NCI-H128 (cell line): ENCODE measurements around the gene CAPZB.

Experiments used
- DNase-seq: peaks from one replicate; lab custom pipeline; 2025; ENCODE audit not compliant: unreplicated experiment; lab: John Stamatoyannopoulos, UW

CAPZB gene

DNA sequence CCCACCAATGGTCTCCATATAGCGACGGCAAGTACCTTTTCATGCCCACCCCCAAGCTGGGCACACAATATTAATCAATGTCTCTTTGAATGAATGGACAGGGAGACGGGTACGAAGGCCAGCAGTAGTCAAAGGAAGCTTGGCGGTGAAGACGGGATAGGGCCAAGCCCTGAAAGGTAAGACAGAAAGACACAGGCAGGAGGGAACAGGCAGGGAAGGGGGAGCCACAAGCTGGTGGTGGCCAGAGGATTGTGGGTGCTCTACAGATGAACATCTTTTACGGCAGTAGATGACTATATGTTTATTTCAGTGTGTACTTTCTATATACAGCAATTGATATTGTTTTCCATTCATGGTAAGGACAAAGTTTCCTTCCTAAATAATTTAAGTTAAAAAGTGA is 16.3 kb downstream of the CAPZB start:
- no peak for DNase-seq

DNA sequence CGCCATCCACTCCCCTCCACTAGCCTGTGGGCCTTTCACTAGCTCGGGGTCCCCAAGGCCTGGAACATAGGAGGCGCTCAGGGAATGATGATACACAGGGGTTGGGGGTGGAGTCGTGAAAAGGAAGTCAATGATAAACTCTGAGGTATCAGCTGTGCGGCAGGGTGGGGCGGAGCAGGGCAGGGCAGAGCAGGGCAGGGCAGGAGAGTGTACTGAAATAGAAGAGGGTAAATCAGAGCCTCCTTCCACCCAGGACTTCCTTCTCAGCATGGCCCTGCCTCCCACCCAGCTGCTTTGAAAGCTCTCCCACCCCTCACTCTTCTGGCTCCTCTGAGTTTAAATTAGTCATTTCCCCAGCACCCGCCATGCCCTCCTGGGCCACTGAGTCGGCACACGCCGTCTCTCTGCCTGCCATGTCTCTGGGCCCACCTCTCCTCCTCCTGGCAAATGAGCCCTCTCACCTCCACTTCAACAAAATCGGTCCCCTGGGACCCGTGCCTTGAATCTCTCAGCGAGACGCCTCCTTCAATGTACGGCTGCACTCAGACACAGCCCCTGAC is 16.9 kb downstream of the CAPZB start:
- no peak for DNase-seq

DNA sequence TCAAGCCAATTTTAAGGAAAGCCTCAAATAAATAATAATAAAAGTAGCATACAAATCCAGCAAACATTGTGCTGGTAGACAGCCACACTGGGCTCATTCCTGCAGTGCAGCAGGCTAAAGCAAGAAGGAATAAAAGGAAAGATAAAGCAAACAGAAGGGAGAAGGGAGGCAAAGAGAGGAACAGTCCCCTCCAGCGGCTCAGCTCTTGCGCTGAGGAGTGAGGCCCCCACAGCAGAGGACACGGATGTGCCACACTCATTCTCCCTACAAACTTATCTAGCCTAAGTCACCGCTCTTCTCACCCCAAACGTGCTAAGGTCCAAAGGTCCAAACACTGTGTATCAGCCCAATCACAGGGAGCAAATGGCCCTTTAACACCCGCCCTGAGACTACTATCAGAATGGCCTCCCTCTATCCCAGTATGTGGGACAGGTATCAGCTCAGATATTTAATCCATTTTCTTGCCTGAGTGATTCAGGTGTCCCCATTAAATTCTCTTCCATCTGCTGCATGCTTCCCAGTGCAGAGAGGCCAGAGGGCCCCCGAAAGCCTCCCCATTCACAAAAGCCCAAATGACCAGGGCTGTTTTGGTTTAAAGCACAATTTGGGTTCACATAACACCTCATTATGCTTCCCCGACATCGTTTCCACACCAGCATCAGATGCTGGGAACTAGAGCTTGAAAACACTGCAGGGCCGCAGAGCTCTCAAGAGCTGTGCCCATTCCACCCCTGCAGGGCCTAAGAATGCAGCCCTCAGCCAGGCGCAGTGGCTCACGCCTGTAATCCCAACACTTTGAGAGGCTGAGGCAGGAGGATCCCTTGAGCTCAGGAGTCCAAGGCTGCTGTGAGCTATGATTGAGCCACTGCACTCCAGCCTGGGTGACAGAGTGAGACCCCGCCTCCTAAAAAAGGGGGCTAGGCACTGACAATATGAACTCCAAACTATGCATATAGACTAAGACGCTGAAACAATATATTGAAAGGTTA is 17.8 kb downstream of the CAPZB start:
- no peak for DNase-seq

DNA sequence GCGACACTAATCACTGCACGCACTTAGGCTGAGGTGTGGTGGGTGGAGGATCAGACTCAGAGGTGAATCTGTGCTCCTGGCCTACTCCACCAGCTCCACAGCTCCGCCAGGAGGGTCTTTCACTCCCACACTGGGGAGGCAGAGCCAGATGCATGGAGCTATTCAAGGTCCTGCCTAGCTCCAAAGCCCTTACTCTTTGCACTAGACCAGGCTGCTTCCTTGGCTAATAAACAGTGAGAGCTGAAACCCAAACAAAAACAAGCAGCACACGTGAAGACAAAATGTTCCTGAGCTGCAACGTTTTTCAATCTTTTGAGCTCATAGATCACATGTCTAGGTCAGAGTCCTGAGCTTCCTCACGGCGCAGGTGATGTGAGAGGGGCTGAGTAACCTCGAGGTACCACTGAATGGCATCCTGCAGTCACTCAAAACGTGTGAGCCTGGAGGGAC is 19.2 kb downstream of the CAPZB start:
- DNase-seq, result no peak

DNA sequence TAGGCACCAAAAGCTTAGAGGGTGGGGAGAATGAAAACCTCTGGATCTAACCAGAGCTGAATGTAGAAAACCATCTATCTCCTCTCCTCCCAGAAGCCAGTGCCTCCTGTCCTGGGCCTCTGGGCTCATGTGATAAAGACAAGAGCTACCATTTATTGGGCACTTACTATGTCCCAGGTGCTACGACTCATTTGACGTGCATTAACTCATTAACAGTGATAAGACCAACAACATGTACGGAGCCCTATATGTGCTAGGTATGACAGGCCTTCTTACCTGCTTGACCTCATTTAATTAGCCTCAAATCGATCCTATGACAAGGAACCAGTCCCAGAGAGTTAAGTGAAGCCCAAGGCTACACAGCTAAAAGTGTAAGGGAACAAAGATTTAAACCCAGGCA is 19.7 kb downstream of the CAPZB start:
- DNase-seq, result no peak

DNA sequence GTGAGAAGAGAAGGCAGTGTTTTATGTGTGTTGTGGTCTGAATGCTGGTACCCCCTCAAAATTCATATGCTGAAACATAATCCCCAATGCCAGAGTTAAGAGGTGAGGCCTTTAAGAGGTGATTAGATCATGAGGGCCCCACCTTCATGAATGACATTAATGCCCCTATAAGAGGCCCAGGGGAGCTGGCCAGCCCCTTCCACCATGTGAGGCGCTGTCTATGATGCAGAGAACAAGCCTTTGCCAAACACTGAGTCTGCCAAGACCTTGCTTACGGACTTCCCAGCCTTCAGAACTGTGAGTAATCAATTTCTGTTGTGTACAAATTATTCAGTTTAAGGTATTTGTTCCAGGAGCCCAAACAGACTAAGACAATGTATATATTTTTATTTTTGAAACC is 20.2 kb downstream of the CAPZB start:
- DNase-seq, result no peak

DNA sequence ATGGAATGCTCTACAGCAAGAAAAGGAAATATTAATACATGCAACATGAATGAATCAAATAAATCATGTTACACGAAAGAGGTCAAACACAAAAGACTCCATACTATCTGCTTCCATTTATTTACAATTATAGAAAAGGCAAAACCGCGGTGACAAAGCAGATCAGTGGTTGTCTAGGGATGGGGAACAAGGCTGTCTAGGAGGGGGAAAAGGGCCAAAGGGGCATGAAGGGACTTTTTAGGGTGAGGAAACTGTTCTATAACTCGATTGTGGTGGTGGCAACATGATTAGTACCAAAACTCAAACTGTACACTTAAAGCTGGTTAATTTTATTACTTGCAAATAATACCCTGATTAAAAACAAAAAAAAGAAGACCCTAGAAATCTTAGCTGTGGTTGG is 20.6 kb downstream of the CAPZB start:
- no peak for DNase-seq

DNA sequence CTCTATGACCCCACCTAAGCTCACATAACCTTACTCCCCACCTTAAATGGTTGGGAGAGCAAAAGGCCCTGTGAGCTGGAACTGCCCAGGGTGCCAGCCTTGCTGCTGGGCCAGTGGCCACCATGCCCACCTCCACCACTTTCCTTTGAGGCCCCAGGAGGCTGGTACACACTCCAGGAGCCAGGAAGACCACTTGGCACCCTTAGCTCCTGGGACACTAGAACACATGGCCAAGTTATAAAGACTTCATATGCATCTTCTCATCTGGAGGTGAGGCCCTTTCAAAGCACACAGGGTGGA is 21.9 kb downstream of the CAPZB start:
- DNase-seq, result no peak

DNA sequence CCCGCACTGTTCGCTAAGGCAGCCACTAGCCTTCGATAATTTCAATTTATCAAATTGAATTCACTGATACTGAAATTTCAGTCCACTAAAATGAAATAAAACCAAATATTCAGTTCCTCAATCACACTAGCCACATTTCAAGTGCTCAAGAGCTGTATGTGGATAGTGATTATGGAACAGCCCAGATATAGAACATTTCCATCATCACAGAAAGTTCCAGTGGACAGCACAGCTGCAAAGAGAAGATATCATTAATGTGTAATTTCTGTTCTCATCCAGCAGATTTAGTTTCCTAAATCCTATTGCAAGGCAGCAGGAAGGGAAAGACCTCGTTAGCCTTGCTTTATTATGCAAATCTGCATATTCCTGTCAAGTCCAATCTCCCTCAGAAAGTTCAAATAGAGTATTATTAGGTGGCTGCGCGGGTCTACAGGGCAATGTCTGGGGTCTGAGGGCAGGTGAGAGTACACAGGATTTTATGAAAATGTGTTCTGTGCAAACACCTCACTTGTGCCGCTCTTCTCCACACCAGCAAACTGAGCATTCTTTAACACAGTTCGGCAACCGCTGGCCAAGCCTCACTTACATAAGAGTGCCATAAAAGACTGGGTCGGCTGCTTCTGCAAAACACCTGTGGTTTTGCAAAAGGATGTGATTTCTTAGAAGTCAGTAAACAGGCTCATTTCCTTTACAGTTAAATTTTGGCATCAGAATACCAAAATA is 22.4 kb downstream of the CAPZB start:
- DNase-seq, result no peak

DNA sequence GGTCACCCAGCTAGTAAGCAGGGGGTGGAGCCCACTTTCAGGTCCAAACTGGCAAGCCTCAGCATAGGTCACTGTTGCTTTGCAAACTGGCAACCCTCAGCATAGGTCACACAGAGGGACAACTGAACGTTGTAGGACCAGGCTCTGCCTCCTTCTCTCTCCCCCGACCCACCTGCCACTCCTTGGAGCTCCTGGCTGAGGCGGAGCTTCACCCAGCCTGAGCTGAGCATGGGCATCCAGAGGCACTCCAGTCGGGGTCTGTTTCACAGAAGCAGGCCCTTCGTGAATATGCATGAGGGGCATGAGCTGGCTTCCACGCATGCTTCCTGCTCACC is 24.2 kb downstream of the CAPZB start:
- no peak for DNase-seq

DNA sequence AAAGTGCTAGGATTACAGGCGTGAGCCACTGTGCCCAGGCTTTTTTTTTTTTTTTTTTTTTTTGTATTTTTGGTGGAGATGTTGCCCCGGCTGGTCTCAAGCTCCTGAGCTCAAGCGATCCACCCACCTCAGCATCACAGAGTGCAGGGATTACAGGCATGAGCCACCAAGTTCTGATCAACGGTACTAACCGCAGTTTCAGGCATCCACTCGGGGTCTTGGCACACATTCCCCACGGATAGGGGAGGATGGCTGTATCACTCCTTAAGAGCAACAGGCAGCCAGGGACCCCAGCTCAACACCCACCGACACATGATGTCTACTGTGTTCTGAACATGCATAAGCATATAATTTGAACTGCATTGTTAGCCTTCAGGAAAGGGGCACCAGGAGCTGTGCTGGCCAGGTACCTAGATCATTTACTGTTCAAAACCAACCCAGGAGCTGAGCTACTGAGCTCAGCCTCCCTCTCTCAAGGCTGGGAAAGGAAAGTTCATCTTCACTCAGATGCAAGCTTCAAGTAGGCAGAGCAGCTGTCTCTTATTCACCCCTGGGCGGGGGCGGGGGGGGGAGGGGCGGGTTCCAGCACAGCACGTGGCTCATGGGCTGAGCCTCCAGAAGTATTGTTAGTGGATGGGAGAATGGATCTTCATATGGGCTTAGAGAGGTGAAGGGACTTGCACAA is 24.7 kb downstream of the CAPZB start:
- DNase-seq, result no peak

DNA sequence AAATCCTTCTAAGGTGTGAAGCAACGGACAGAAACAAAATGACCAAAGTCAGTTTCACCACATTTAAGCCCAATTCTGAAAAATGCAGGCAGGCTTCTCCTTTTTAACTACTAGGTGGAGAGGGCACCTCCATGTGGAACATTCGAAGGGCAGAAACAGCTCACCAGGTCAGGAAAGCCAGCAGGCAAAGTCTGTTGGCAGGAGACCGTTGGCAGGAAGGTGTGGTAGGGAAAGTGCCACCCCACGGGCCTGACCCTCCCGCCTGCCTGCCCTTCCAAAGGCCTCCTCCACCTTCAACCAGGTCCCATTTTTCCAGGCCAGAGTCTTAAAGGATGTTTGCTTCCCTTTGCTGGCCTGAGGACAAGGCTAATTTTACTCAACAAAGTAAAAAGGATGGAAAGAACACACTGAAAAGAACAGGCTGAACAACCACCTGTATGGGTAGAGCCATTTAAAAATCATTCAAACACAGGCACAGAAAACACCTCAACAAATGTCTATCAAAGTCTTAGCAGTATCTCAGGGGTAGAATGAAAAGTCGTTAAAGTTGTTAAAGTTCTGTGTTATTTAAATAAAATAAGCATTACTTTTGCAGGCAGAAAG is 26.4 kb downstream of the CAPZB start:
- no peak for DNase-seq

DNA sequence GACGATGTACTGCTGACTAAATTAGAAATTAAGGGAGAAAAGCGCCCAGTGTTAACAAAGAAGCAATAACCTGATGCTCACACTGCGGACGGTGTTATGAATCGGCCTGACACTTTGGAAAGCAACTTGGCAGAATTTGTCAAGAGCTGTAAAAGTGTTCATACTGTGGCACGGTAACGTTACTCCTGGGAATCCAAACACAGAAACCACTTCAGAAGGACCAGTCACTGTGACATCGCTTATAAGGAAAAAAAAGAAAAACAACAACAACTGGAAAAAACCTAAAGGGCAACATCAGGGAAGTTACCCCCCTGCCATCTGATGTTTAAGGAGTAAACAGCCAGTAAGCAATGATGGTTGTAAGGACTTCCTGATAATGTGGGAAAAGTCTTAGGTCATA is 27.7 kb downstream of the CAPZB start:
- no peak for DNase-seq

DNA sequence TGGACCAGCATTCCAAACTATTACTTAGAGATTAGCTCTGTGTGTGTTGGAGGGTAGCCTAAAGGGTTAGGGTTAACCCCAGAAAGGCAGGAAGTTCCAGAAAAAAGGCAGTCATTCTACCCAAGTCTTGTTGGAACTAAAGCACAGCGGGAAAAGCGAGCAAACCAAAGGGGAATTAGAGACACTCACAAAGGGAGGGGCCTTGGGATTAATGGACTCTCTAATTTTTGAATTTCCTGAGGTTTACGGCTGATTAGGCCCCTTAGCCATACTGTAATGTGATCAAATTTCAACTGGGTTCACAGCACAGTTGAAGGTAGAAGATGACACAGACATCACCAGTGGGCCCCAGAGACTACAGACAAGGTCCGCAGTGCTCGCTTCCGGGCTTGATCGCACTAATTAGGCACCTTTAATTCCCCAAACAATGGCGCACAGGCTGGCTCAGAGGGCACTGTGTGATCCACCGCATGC is 28.3 kb downstream of the CAPZB start:
- DNase-seq, result no peak

DNA sequence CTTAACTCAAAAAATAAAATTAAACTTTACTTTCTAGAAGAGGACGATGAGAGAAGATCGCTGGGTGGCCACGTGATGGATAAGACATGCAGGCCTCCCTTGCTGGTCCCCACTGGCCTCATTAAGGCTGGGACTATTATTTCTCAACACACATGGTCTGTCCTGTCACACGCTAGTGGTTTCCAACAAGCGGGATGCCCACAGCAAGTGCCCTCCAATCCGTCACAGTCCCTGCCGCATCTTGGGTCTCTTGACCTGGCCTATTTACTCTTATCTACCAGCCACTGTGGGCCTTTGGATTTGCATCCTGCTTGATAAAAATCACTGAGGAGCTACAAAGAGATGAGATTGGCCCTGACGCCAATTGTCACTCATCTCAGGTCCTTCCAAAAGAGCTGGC is 30.0 kb downstream of the CAPZB start:
- DNase-seq, result no peak

DNA sequence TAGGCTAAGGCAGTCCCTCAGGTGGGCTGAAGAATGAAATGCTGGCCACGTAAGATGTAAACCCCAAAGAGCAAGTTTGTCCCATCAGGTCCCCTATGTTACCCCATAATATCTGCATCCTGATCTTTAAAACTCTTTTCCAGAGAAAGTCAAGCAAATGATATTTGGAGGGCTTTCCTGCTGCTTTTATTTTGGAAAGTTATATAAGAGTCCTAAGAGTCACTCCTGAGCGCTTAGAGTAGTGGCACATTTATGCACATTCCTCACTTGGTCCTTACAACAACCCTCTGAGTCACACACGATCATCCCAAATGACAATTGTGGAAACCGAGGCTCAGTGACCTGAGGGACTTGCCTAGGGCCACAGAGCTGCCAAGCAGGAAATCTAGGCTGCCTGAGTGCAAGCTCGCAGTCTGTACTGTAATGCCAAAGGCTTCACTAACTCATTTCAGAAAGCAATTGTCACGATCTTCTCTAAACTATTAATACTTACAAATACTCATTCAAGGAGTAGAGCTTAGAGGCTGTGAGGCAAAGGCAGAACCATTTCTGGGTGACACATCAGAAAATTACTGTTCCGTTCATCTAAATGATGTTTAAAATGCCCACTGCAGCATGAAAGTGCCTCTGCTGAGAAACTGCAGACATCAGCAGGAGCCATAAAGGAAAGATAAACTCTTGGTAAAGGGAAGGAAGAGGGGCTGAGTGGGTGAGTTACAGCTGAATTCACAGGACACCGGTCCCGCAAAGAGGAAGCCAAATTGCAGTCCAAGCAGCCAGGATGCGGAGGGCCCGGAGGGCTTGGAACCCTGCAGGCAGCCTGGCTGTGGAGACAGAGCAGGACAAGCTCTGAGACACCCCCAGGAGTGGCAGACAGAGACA is 30.8 kb downstream of the CAPZB start:
- no peak for DNase-seq

DNA sequence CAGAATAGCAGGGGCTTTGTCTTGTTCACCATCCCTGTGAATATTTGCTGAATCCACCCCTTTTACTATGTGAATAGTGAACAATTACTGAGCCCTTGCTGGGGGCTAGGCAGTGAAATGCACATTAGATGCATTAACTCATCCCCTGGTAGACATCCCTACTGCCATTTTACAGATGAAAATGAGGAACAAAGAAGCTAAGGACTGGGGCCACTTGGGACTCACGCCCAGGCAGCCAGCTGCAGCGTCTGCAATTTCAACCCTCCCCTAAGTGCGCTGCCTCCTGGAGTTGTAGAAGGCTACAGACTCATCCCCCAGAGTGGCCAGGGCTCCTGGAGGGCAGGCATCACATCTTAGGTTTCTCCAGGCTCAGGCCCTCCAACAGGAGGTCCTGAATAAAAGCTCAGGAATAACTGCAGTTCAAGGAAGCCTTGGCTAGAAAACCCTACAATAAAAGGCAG is 31.6 kb downstream of the CAPZB start:
- no peak for DNase-seq

DNA sequence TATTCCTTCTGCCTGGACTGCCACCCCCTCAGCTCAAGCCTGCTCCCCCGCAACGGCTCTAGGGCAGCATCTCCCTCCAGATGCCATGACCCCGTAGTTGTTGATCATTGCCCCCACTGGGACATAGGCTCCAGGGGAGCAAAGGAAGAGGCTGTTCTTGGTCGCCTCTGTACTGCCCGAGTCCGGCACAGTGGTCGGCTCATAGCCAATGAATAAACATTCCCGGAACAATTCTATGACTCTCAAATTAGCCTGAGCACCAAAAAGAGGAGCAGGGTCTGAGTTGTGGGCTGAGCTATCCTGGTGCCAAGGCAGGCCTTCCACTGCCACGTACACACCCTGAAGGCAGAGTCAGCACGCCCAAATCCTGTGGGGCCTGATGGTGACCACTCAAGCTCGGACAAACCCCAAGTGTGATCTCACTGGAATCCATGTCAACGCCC is 33.1 kb downstream of the CAPZB start:
- no peak for DNase-seq

DNA sequence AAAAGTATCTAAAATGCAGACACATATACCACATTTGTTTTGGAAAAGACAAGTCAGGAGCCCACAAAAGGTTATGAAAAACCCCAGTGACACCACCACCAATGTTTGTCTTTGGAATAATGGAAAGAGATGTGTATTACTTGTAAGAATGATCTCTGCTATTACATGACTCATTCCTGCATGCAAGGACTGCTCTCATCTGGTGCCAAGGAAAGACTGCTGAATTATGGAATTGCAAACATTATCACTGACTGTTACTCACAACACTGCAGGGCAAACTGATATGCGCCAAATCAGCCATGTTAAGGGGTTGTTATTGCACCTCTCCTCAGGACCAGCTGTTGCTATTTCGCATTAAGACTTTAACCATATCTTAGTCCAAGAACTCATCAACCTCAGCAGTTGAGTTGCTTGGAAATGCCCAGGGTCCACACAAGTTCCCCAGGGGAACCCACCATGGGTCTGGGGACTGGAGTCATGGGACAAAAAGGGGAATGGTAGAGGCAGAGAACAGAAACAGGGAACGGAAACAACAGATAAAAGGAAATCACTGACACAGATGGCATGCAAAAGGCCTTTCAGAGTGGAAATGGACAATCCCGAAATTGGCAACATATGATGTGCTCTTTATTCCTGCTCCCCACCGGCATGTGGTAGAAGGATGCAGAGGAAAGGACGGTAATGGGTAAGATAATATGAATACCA is 34.4 kb downstream of the CAPZB start:
- no peak for DNase-seq
